Hepatocyte (in vitro differentiated cells): ENCODE measurements around the gene ZNF154. TPM values are rescaled to one million over a fixed set of nuclear protein-coding genes. Genes with fewer than 3 reads are reported as not detected.
A peak's percentile ranks its signal among the peaks of the same experiment; 100 is the strongest.

Experiments
- DNase-seq: peaks from one replicate; pipeline ENCODE4 v3.0.0-alpha.2; 2016; ENCODE audit warnings: low spot score
- H2AFZ ChIP-seq: fragments of 200-600 bp; sonication (generic); 2 replicates; pipeline ENCODE4 v1.6.0; 2016; ENCODE audit warnings: antibody characterized with exemption, mild to moderate bottlenecking
- H3K27ac ChIP-seq: fragments of 200-600 bp; sonication (generic); 2 replicates; pipeline ENCODE4 v1.5.1; 2016; ENCODE audit warnings: mild to moderate bottlenecking
- H3K27me3 ChIP-seq: fragments of 200-600 bp; sonication (generic); 2 replicates; pipeline ENCODE4 v1.6.1; 2016
- H3K36me3 ChIP-seq: fragments of 200-600 bp; sonication (generic); replicated peaks from 2 replicates; pipeline ENCODE4 v1.5.1; 2016; ENCODE audit warnings: low read depth; ENCODE audit not compliant: insufficient read depth
- H3K4me1 ChIP-seq: fragments of 200-600 bp; sonication (generic); 2 replicates; pipeline ENCODE4 v1.5.1; 2016; ENCODE audit warnings: mild to moderate bottlenecking, moderate library complexity; ENCODE audit not compliant: insufficient read depth
- H3K4me2 ChIP-seq: fragments of 200-600 bp; sonication (generic); 2 replicates; pipeline ENCODE4 v1.6.0; 2016
- H3K4me3 ChIP-seq: fragments of 200-600 bp; sonication (generic); 2 replicates; pipeline ENCODE4 v1.5.1; 2016; ENCODE audit warnings: mild to moderate bottlenecking
- H3K79me2 ChIP-seq: fragments of 200-600 bp; sonication (generic); 2 replicates; pipeline ENCODE4 v1.6.0; 2017; ENCODE audit warnings: mild to moderate bottlenecking
- H3K9me2 ChIP-seq: fragments of 200-600 bp; sonication (generic); replicated peaks from 2 replicates; pipeline ENCODE4 v1.6.0; 2017; ENCODE audit warnings: mild to moderate bottlenecking; ENCODE audit not compliant: insufficient read depth
- H3K9me3 ChIP-seq: fragments of 200-600 bp; sonication (generic); 2 replicates; pipeline ENCODE4 v1.5.1; 2016; ENCODE audit warnings: low read depth, mild to moderate bottlenecking
- H4K20me1 ChIP-seq: fragments of 200-600 bp; sonication (generic); 2 replicates; pipeline ENCODE4 v1.6.0; 2016; ENCODE audit warnings: mild to moderate bottlenecking; ENCODE audit not compliant: insufficient read depth, poor library complexity, severe bottlenecking
- EZH2 ChIP-seq: fragments of 200-600 bp; sonication (generic); IDR thresholded peaks from 2 replicates; pipeline ENCODE4 v1.6.1; 2016; ENCODE audit warnings: antibody characterized with exemption, mild to moderate bottlenecking, borderline replicate concordance
- EZH2phosphoT487 ChIP-seq: fragments of 200-600 bp; sonication (generic); IDR thresholded peaks from one replicate; pipeline ENCODE4 v1.6.1; 2018; ENCODE audit warnings: antibody characterized with exemption, mild to moderate bottlenecking, low read depth, moderate library complexity; ENCODE audit not compliant: unreplicated experiment, severe bottlenecking
- WGBS: methylation state at CpG from one replicate; pipeline ENCODE4 v1.1.6; 2016; ENCODE audit warnings: low lambda C conversion rate; ENCODE audit errors: missing lambda C conversion rate; 5-methylcytosine and 5-hydroxymethylcytosine counted together
- polyA plus RNA-seq: library from polyadenylated mRNA; unstranded; fragments of >200 nt; fragmentation: Nextera tagmentation; extraction: Ambion mirVana; gene quantifications from 2 replicates; pipeline ENCODE4 v1.2.1, GENCODE V29; 2016
- total RNA-seq: library from RNA; depleted of rRNA; stranded (reverse); fragments of >200 nt; gene quantifications from 2 replicates; pipeline ENCODE4 v1.2.3, GENCODE V29; 2014
- TF ChIP-seq, protein P1 (sequence below): fragments of 200-600 bp; sonication (generic); IDR thresholded peaks from 2 replicates; pipeline ENCODE4 v1.5.1; 2016; ENCODE audit warnings: antibody characterized with exemption, mild to moderate bottlenecking; ENCODE audit not compliant: poor library complexity

Gene ZNF154
- total RNA-seq (10.7 and 11.1 TPM in 2 replicates), polyA plus RNA-seq (3.5 and 5.6 TPM in 2 replicates)

DNA sequence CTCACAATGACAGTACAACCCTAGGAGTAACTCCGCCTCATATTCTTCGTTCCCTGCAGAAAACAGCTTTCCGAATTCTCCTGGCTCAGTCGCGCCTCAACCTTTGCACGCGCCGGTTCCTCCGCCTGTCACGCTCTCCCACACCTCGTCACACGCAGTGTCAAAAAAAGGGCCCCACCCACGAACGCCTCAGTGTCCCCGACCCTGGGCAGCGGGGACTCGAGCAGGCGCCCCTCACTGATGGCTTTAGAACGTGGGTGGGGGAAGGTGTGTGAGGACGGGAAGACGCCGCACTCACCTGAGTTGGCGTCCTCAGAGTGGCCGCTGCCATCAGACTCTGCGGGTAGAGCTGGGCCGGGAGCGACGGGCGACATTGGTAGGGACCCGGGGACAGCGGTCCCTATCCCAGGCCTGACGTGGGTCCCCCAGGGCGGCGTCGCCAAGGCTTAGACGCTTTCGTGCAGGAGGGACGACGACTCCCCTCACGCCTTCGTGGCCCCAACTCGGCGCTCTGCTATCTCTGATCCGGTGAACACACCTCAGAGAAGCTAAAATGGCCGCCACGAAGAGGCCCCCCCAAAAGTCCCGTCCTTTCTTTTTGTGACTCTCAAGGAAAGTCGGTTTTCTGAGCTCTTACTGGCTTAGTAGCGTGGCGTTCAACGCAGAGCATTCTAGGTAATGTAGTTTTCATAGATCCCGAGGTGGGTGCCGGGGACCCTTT is at the start of gene ZNF154:
ZNF154 (minus strand) TSS at position 564 of the 721 bp plus-strand sequence; CDS start at position 331, 233 bp downstream.
- H3K9me2 ChIP-seq: no peaks in the 10 kb centered on the region
- peak within 1 kb of the TSS; percentile 98 for H3K4me2 ChIP-seq
- H3K4me3 ChIP-seq: peak within 1 kb of the TSS; percentile 70
- no peaks in the 10 kb centered on the region for H3K27me3 ChIP-seq
- H2AFZ ChIP-seq: peak within 1 kb of the TSS; percentile 89
- H3K9me3 ChIP-seq: no peaks in the 10 kb centered on the region
- no peaks in the 10 kb centered on the region for H4K20me1 ChIP-seq
- TF ChIP-seq, protein P1, sequence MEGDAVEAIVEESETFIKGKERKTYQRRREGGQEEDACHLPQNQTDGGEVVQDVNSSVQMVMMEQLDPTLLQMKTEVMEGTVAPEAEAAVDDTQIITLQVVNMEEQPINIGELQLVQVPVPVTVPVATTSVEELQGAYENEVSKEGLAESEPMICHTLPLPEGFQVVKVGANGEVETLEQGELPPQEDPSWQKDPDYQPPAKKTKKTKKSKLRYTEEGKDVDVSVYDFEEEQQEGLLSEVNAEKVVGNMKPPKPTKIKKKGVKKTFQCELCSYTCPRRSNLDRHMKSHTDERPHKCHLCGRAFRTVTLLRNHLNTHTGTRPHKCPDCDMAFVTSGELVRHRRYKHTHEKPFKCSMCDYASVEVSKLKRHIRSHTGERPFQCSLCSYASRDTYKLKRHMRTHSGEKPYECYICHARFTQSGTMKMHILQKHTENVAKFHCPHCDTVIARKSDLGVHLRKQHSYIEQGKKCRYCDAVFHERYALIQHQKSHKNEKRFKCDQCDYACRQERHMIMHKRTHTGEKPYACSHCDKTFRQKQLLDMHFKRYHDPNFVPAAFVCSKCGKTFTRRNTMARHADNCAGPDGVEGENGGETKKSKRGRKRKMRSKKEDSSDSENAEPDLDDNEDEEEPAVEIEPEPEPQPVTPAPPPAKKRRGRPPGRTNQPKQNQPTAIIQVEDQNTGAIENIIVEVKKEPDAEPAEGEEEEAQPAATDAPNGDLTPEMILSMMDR: no peak
- TF ChIP-seq EZH2: no peak
- TF ChIP-seq EZH2phosphoT487: no peak
- DNase-seq: peak; percentile 87
- peaks cover 50% of the 10 kb centered on the region for H3K79me2 ChIP-seq
- H3K36me3 ChIP-seq: no peaks in the 10 kb centered on the region
- H3K27ac ChIP-seq: peak within 1 kb of the TSS; percentile 98
- peaks cover 13% of the 10 kb centered on the region for H3K4me1 ChIP-seq
- WGBS: 1% methylated on average over 53 of the region's 53 CpGs

DNA sequence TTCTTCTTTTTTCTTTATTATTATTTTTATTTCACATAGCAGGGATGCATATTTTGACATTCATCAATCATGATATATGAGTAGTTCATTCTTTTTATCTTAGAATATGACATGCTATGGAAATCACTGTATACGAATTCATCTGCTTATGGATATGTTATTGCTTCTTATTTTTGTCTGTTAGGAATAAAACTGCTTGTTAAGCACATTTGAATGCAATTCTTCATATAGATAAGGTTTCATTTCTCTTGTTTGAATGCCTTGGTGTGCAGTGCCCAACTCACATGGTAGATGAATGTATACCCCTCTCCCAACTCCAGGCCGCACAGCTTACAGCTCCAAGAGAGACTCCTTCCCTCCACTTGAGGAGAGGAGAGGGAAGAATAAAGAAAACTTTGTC is 48.9 kb upstream of the ZNF154 start:
- Histone ChIP-seq H3K9me3 (peaks cover 17% of the 10 kb centered on the region), H3K79me2 (peaks cover 16% of the 10 kb centered on the region), H3K4me1 (no peaks in the 10 kb centered on the region), H2AFZ (no peak overlapping the region), H3K27ac (no peak overlapping the region), H3K36me3 (peaks cover 19% of the 10 kb centered on the region), H3K27me3 (no peaks in the 10 kb centered on the region), H4K20me1 (no peaks in the 10 kb centered on the region), H3K4me3 (no peak overlapping the region), H3K9me2 (no peaks in the 10 kb centered on the region), H3K4me2 (no peak overlapping the region)
- WGBS: 96% methylated on average over 2 of the region's 2 CpGs
- no peak for DNase-seq
- TF ChIP-seq EZH2 (no peak), EZH2phosphoT487 (no peak)
- TF ChIP-seq, protein P1: no peak

DNA sequence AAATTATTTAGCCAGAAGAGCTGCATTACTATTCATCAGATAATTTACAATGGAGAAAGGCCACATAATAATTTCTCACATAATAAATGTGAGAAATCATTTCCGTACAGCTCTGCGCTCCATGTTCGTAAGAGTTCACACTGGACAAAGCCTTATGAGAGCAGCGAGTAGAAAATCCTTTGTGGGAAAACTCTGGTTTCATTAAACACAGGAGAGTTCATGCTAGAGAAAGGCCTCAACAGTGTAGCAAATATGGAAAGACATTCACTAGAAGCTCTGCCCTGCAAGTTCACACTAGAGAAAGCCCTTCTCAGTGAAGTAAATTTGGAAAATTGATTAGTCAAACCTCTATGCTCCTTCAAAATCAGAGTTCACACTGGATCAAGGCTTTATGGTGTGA is 46.0 kb upstream of the ZNF154 start:
- H3K27me3 ChIP-seq: no peaks in the 10 kb centered on the region
- no peak overlapping the region for H3K4me3 ChIP-seq
- H3K79me2 ChIP-seq: peaks cover 26% of the 10 kb centered on the region
- no peaks in the 10 kb centered on the region for H3K9me2 ChIP-seq
- H3K36me3 ChIP-seq: peaks cover 30% of the 10 kb centered on the region
- no peak overlapping the region for H3K4me2 ChIP-seq
- peaks cover 21% of the 10 kb centered on the region for H3K9me3 ChIP-seq
- H2AFZ ChIP-seq: no peak overlapping the region
- DNase-seq: no peak
- 97% methylated on average over 4 of the region's 4 CpGs for WGBS
- no peak for TF ChIP-seq EZH2phosphoT487
- no peak overlapping the region for H3K27ac ChIP-seq
- no peaks in the 10 kb centered on the region for H3K4me1 ChIP-seq
- no peaks in the 10 kb centered on the region for H4K20me1 ChIP-seq

DNA sequence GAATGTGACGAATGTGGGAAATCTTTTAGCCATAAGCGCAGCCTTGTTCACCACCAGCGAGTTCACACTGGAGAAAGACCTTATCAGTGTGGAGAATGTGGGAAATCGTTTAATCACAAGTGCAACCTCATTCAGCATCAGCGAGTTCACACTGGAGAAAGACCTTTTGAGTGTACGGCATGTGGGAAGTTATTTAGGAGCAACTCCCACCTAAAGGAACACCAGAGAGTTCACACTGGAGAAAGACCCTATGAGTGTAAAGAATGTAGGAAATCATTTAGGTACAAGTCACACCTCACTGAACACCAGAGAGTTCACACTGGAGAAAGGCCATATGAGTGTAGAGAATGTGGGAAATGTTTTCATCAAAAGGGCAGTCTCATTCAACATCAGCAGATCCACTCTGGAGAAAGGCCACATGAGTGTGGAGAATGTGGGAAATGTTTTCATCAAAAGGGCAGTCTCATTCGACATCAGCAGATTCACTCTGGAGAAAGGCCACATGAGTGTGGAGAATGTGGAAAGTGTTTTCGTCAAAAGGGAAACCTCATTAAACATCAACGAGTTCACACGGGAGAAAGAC is 45.2 kb upstream of the ZNF154 start:
- no peak overlapping the region for H2AFZ ChIP-seq
- no peak overlapping the region for H3K4me2 ChIP-seq
- H3K27me3 ChIP-seq: no peaks in the 10 kb centered on the region
- H3K79me2 ChIP-seq: peaks cover 35% of the 10 kb centered on the region
- no peaks in the 10 kb centered on the region for H3K9me2 ChIP-seq
- no peak for DNase-seq
- no peak overlapping the region for H3K27ac ChIP-seq
- no peak overlapping the region for H3K4me3 ChIP-seq
- TF ChIP-seq EZH2phosphoT487 (no peak), EZH2 (no peak)
- TF ChIP-seq, protein P1: no peak
- peaks cover 21% of the 10 kb centered on the region for H3K9me3 ChIP-seq
- H3K36me3 ChIP-seq: peaks cover 30% of the 10 kb centered on the region
- H3K4me1 ChIP-seq: no peaks in the 10 kb centered on the region
- H4K20me1 ChIP-seq: no peaks in the 10 kb centered on the region
- 97% methylated on average over 10 of the region's 10 CpGs for WGBS
